ENCODE results near the gene TMEM259. TPM values are rescaled to one million over a fixed set of nuclear protein-coding genes. Genes with fewer than 3 reads are reported as not detected.

The TMEM259 gene
- total and polyA plus RNA-seq, 2 of the 13 experiments (the other 11 are each of a cell fraction or from before 2014, with no cell fraction given) = 64.7 to 164 TPM

DNA sequence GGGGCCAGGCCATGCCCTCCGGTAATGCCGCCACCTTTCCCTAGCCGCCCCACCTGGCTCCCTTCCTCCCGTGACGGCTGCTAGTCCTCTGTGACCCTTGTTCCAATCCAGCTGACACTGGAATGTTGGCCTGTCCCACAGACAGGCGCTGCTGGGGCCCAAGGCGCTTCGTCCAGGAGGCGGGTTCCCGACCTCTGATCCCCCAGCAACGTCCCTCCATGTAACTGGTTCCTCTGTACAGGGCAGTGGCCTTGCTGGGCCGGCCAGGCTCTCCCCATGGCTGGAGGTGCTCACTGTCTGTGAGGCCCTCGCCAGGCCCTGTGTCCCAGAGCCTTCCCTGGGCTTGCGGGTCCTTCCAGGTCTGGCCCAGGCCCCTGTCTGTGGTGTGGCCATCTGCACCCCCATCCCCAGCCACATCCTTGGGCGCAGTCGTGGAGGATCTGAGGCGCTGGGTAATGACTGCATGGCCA lies 27.5 kb downstream of the TMEM259 start (continued):
- no peak for TF ChIP-seq ZNF672 (CRISPR knock-in tag; IDR thresholded peaks at IDR 0.05)
- TF ChIP-seq, protein P1, sequence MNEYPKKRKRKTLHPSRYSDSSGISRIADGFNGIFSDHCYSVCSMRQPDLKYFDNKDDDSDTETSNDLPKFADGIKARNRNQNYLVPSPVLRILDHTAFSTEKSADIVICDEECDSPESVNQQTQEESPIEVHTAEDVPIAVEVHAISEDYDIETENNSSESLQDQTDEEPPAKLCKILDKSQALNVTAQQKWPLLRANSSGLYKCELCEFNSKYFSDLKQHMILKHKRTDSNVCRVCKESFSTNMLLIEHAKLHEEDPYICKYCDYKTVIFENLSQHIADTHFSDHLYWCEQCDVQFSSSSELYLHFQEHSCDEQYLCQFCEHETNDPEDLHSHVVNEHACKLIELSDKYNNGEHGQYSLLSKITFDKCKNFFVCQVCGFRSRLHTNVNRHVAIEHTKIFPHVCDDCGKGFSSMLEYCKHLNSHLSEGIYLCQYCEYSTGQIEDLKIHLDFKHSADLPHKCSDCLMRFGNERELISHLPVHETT (CRISPR knock-in tag; conservative IDR thresholded peaks at IDR 0.05) = no peak
- no peak for TF ChIP-seq ZNF570 (CRISPR knock-in tag; IDR thresholded peaks at IDR 0.05; ENCODE audit: borderline replicate concordance)
- no peak for TF ChIP-seq KAT8 (CRISPR knock-in tag; IDR thresholded peaks at IDR 0.05)
- TF ChIP-seq, protein P2, sequence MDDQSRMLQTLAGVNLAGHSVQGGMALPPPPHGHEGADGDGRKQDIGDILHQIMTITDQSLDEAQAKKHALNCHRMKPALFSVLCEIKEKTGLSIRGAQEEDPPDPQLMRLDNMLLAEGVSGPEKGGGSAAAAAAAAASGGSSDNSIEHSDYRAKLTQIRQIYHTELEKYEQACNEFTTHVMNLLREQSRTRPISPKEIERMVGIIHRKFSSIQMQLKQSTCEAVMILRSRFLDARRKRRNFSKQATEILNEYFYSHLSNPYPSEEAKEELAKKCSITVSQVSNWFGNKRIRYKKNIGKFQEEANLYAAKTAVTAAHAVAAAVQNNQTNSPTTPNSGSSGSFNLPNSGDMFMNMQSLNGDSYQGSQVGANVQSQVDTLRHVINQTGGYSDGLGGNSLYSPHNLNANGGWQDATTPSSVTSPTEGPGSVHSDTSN (CRISPR knock-in tag; IDR thresholded peaks at IDR 0.05; ENCODE audit: borderline replicate concordance) = no peak
- no peak for TF ChIP-seq EZH2 (conservative IDR thresholded peaks at IDR 0.05; ENCODE audit: low read depth, low read length)
- TF ChIP-seq NFKB2 (CRISPR knock-in tag; IDR thresholded peaks at IDR 0.05; ENCODE audit: borderline replicate concordance) = 0 out of 2 replicates have a peak, but pooled peaks have one; percentile 63
- peak; percentile 45; the same call in 1 of the 2 replicates for TF ChIP-seq ZNF205 (CRISPR knock-in tag; IDR thresholded peaks at IDR 0.05)
- 0 out of 2 replicates have a peak, but pooled peaks have one; percentile 39 for TF ChIP-seq TAF1 (CRISPR knock-in tag; IDR thresholded peaks at IDR 0.05)
- no peak for TF ChIP-seq ZNF709 (CRISPR knock-in tag; IDR thresholded peaks at IDR 0.05)
- TF ChIP-seq LCORL (IDR thresholded peaks at IDR 0.05) = no peak
- TF ChIP-seq LCORL (CRISPR knock-in tag; IDR thresholded peaks at IDR 0.05) = peak; percentile 94
- no peak for TF ChIP-seq SNAPC2 (CRISPR knock-in tag; IDR thresholded peaks at IDR 0.05)
- TF ChIP-seq, protein P3, sequence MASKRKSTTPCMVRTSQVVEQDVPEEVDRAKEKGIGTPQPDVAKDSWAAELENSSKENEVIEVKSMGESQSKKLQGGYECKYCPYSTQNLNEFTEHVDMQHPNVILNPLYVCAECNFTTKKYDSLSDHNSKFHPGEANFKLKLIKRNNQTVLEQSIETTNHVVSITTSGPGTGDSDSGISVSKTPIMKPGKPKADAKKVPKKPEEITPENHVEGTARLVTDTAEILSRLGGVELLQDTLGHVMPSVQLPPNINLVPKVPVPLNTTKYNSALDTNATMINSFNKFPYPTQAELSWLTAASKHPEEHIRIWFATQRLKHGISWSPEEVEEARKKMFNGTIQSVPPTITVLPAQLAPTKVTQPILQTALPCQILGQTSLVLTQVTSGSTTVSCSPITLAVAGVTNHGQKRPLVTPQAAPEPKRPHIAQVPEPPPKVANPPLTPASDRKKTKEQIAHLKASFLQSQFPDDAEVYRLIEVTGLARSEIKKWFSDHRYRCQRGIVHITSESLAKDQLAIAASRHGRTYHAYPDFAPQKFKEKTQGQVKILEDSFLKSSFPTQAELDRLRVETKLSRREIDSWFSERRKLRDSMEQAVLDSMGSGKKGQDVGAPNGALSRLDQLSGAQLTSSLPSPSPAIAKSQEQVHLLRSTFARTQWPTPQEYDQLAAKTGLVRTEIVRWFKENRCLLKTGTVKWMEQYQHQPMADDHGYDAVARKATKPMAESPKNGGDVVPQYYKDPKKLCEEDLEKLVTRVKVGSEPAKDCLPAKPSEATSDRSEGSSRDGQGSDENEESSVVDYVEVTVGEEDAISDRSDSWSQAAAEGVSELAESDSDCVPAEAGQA (IDR thresholded peaks at IDR 0.05; ENCODE audit: low read depth) = no peak
- TF ChIP-seq, protein P3 (CRISPR knock-in tag; IDR thresholded peaks at IDR 0.05; ENCODE audit: borderline replicate concordance) = no peak
- TF ChIP-seq EED (CRISPR knock-in tag; IDR thresholded peaks at IDR 0.05) = no peak
- TF ChIP-seq, protein P4, sequence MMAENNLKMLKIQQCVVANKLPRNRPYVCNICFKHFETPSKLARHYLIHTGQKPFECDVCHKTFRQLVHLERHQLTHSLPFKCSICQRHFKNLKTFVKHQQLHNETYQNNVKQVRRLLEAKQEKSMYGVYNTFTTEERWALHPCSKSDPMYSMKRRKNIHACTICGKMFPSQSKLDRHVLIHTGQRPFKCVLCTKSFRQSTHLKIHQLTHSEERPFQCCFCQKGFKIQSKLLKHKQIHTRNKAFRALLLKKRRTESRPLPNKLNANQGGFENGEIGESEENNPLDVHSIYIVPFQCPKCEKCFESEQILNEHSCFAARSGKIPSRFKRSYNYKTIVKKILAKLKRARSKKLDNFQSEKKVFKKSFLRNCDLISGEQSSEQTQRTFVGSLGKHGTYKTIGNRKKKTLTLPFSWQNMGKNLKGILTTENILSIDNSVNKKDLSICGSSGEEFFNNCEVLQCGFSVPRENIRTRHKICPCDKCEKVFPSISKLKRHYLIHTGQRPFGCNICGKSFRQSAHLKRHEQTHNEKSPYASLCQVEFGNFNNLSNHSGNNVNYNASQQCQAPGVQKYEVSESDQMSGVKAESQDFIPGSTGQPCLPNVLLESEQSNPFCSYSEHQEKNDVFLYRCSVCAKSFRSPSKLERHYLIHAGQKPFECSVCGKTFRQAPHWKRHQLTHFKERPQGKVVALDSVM (CRISPR knock-in tag; IDR thresholded peaks at IDR 0.05) = 0 out of 2 replicates have a peak, but pooled peaks have one; percentile 15
- no peak for TF ChIP-seq ZMAT3 (CRISPR knock-in tag; conservative IDR thresholded peaks at IDR 0.05)
- TF ChIP-seq IRX3 (CRISPR knock-in tag; IDR thresholded peaks at IDR 0.05; ENCODE audit: borderline replicate concordance, low read depth) = no peak
- TF ChIP-seq SUZ12 (IDR thresholded peaks at IDR 0.05; ENCODE audit: low read depth, low read length) = no peak
- TF ChIP-seq ZNF549 (CRISPR knock-in tag; IDR thresholded peaks at IDR 0.05) = no peak
- TF ChIP-seq ZBTB38 (CRISPR knock-in tag; IDR thresholded peaks at IDR 0.05) = peak; percentile 31; the same call in 1 of the 2 replicates

All from HepG2 (cell line).